UCSD-AML1 (cell line): ENCODE data around the gene ITGAD.

Source experiments
- DNase-seq: peaks from one replicate; lab custom pipeline; 2025; ENCODE audit not compliant: unreplicated experiment; lab: John Stamatoyannopoulos, UW

The ITGAD gene

DNA sequence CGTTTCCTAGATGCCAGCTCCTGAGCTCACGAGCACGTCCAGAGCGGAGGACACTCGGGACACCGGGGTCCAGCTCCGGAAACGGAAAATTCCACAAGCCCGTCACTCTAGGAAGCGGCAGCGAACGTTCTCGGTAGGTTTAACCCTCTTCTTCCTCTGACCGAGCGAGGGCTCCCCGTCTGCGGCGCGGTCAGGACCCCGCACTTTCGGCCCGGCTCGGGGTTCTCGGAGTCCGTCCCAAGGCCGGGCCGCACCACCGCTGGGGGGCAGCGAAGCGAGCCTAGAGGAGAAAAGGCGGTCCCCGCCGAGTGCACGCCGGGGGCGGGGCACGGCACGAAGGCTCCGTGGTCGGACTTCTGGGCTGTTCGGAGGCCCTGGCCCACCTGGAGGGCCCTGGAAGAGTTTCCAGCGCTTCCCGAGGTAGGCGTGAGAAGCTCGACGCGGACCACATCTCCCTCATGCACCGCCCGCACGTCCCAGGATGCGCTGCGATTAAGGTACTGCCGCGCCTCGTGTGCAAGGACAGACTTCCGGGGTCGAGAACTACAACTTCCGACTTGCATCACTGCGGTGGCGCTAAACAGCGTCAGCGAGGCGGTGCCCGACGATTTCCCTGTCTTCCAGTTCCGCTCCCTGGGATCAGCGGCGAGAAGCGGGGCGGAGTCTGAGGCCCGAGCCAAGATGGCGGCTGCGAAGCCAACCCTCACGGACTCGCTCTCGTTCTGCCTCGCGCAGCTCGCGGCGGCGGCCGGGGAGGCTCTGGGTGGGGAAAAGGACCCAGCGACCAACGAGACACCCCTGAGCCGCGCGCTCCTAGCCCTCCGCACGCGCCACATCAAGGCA, 65.9 kb downstream of the ITGAD start, which contains the start of gene ARMC5:
TSS of gene ARMC5 (plus strand) at position 658 of the 843 bp plus-strand sequence. CDS start at position 682, 24 bp downstream.
- DNase-seq, result peak; percentile 96

DNA sequence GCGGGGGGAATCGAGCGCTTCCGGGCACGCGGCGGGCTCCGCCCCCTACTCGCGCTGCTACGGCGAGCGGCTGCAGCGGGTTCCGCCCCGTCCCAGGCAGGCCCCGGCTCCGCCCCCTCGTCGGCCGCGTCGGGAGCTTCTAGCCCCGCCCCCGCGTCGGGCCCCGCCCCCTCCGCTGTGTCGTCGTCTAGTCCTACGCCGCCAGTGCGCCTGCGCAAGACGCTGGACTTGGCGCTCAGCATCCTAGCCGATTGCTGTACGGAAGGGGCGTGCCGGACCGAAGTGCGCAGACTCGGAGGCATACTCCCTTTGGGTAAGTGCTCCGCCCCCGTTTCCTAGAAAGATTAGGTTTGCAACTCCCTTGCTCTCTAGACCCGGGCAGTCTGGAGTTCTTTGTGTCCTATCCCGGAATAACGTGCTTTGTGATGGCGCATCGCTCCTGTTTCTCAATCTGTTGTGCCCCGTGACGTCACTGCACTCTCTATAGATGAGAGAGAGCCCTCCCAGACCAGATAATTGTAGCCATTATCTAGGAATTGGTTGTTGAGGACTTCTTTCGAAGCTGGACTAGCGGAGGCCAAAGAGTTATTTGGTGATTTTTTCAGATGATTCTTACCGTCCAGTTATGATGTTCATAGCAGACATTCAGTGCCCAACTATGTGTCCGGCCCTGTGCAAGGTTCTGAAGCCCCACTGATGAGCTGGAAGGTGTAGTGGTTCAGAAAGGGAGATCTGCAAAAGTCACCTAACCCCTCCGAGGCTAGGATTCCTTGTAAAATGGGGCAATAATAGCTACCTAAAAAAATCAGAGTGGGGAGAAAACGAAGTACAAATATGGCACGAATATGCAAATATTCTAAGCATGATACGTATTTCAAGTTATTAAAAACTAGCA, 66.8 kb downstream of the ITGAD start:
- DNase-seq, result peak; percentile 100

DNA sequence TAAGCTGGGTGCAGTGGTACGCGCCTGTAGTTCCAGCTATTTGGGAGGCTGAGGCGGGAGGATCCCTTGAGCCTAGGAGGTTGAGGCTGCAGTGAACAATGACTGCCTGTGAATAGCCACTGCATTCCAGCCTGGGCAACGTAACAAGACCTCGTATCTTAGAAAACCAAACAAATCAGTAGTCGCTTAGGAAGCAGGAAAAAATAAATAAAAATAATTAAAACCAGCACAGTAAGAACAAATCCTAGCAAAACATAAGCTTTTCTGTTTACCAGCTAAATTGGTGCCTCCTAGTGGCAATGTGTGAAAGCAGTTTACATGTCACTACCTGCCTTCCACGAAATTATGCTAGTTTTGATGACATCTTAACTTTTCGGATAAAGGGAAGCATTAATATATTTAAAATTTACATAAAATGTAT, 67.5 kb downstream of the ITGAD start:
- DNase-seq, result no peak

DNA sequence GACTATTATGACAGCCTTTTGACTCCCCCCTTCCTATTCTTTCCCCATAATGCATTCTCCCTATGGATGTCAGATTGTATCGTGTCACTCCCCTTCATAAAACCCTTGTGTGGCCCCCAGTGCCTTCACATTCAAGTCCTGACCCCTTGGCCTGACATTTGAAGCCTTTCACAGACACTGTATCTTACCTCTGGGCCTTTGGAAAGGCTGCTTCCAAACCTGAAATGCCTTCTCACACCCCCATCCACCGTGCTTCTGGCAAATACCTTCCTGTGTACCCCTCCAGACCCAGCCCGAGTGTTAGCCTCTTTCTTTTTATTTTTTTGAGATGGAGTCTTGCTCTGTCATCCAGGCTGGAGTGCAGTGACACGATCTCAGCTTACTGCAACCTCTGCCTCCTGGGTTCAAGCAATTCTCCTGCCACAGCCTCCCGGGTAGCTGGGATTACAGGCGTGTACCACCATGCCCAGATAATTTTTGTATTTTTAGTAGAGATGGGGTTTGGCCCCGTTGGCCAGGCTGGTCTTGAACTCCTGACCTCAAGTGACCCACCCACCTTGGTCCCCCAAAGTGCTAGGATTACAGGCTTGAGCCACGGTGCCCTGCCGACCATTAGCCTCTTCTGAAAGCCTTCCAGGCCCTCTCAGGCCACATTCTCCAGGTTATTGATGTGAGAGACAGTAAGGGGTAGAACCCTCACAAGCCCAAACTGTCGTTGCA, 68.2 kb downstream of the ITGAD start:
- no peak for DNase-seq

DNA sequence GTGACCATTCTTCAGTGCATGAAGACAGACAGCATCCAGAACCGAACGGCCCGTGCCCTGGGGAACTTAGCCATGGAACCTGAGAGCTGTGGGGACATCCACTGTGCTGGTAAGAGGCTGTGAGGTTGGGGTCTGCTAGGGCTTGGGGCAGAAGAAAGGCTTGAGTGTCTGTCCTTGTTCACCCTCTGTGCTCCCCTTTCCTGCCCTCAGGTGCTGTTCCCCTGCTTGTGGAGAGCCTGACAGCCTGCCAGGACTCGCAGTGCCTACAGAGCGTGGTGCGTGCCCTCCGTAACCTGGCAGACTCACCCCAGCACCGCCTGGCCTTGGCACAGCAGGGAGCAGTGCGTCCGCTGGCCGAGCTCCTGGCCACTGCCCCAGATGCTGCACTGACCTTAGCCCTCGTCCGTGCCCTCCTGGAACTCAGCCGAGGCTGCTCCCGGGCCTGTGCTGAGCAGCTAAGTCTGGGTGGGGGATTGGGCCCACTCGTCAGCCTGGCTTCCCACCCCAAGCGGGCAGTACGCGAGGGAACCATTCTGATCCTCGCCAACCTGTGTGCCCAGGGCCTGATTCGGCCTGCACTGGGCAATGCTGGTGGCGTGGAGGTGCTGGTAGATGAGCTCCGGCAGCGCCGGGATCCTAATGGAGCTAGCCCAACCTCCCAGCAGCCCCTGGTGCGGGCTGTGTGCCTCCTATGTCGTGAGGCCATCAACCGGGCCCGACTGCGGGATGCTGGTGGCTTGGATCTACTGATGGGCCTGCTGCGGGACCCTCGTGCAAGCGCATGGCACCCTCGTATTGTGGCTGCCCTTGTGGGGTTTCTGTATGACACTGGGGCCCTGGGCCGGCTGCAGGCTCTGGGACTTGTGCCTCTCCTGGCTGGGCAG, 69.0 kb downstream of the ITGAD start:
- no peak for DNase-seq

DNA sequence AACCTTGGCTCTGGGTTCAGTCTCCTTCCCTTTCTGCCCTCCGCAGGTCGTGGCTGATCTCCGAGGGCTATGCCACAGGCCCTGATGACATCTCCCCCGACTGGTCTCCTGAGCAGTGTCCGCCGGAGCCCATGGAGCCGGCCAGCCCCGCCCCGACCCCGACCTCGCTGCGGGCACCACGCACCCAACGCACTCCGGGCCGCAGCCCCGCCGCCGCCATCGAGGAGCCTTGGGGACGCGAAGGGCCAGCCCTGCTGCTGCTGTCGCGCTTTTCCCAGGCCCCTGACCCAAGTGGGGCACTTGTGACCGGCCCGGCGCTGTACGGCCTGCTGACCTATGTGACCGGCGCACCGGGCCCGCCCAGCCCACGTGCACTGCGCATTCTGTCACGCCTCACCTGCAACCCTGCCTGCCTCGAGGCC, 71.2 kb downstream of the ITGAD start:
- DNase-seq, result no peak

DNA sequence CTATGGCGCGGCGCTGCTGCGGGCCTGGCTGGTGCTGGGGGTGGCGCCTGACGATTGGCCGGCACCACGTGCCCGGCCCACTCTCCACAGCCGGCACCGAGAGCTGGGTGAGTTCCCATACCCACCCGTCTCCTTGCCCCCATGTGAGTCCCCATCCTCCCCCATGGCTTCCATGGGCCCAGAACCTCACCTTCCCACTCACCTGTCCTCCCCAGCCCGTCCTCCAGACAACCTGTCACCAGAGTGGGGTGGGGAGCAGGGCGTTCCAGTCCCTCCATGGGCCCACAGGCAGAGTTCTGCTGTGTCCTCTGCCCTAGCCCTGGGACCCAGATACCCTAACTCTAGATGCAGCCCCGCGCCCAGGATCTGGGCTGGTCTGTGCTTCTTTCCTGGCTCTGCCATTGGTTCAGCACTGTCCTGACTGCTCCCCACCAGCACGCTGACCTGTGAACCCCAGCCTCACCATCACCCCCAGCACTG, 71.7 kb downstream of the ITGAD start:
- no peak for DNase-seq

DNA sequence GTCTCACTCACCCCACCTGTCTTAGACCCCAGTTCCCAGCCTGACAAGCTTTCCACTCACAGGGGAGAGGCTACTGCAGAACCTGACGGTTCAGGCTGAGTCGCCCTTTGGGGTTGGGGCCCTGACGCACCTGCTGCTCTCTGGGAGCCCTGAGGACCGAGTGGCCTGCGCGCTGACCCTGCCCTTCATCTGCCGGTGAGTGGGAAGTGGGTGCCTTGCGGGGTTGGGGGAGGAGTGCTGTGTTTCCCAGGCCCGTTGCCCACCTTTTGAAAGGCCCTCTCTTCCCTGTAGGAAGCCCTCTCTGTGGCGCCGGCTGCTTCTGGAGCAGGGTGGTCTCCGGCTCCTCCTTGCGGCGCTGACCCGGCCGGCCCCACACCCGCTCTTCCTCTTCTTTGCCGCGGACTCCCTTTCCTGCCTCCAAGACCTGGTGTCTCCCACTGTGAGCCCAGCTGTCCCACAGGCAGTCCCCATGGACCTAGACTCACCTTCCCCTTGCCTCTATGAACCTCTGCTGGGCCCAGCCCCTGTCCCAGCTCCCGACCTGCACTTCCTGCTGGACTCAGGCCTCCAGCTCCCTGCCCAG, 72.7 kb downstream of the ITGAD start:
- no peak for DNase-seq

DNA sequence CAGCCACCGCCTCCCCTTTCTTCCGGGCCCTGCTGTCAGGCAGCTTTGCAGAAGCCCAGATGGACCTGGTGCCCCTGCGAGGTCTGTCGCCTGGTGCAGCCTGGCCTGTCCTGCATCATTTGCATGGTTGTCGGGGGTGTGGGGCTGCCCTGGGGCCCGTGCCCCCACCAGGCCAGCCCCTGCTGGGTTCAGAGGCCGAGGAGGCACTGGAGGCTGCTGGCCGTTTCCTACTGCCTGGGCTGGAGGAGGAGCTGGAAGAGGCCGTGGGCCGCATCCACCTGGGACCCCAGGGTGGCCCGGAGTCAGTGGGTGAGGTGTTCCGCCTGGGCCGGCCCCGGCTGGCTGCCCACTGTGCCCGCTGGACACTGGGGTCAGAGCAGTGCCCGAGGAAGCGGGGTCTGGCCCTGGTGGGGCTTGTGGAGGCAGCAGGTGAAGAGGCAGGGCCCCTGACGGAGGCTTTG, 73.3 kb downstream of the ITGAD start:
- no peak for DNase-seq

DNA sequence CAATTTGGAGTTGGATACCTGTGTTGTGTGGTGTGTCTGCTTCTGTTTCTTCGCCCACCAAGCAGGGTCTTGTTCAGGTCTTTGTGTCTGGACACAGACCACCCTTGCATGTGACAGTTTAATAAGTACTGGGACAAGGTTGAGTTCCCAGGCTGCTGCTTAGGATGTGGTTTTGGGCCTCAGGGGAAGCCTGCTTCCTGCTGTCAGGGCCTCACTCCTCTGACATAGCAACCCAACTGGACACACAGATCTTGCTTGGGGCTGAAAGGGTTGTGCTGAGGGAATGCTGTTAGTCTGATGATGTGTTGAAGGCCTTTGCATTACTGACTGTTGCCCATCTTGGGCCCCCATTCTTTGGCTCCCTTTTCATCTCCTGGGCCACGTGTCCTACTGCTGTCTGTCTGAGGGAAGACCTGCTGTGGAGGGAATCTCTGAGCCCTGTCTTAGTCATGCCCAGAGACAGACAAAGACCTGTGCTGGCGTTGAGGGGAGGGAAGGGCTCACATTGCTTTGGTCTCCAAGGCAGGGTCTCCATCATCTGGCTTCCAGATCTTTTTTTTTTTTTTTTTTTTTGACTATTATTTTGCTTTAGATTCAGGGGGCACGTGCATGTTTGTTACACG, 74.1 kb downstream of the ITGAD start:
- DNase-seq, result peak; percentile 76

DNA sequence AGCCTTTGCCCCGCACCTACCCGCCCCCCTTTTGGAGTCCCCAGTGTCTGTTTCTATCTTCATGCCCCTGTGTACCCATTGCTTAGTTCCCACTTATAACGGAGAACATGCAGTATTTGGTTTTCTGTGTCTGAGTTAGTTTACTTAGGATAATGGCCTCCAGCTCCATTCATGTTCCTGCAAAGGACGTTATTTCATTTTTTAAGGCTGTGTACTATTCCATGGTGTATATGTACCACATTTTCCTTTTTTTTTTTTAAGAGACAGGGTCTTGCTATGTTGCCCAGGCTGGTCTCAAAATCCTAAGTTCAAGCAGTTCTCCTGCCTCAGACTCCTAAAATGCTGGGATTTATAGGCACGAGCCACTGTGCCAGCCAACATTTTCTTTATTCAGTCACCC, 74.7 kb downstream of the ITGAD start:
- no peak for DNase-seq

DNA sequence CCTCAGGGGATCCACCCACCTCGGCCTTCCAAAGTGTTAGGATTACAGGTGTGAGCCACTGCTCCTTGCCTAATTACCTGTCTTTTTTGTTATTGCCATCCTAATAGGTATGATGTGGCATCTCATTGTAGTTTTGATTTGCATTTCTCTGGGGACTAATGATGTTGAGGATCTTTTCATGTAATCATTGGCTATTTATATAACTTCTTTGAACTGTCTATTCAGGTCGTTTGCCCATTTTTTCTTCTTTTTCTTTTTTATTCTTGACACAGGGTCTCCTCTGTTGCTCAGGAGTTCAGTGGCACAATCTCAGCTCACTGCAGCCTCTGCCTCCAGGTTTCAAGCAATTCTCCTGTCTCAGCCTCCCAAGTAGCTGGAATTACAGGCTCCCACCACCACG, 77.5 kb downstream of the ITGAD start:
- no peak for DNase-seq

DNA sequence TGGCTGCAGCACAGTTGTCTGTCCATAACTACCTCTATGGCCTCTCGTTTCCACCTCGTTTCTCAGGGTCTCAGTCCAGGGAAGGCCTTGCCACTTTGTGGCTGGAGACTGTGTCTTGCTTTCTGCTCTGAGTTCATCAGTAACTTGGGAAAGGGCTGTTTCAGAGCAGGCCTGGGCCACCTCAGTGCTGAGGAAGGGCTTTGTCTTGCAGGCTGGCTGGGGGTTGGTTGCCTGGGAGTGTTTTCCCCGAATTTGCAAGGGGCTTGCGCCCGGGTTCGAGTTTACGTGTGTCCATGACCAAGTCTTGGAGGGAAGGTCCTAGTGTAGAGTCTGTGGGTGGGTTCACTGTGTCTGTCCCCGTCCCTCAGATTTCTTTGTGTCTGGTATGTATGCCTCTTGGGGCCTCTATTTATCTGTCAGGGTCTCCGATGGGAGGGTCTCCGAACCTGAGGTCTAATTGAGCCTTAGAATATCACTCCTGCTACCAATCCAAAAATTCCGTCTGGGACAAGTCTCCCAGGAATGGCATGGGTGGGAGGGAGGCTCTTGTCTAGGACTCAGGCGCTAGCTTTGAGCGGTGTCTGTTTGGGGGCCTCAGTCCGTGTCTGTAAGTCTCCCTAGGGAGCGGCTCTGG, 78.2 kb downstream of the ITGAD start:
- DNase-seq, result no peak

DNA sequence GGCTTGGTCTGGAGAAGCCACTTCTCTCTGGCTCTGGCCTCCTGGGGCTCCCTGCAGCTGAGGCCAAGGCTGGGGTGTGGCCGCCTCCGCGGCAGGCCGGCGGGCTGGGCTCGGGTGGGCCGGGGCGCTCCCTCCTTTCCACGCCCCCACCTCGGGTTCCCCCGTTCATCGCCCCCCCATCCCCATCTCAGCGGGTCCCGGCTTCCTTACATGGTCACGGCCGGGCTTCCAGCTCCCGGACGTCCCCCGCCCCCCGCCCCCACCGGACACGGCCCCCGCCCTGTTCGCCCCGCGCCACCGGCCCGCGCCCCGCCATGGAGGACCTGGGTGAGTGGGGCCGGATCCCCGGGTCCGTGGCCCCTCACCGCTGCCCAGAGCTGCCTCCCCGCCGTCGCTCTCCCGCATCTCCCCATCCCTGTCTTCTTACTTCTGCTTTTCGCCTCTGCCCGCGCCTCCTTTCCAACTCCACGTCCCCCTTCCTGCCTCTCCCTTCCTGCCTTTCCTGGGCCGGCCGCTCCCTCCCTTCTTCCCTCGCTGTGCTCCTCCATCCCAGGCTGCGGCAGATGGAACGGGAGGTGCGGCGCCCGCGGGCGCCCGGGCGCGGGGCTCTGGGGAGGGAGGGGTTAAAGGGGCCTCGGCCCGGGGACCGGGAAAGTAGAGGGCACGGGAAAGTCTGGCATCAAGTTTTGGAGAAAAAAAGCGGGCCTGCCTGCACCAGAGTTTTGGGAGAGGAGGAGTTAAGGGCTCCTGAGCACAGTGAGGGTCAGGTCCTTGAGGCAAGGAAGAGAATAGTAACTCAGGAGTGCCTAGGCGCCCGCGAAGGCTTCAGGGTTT, 79.0 kb downstream of the ITGAD start, which contains the start of gene TGFB1I1:
TSS of gene TGFB1I1 (plus strand) at position 278 of the 834 bp plus-strand sequence. CDS start at position 315, 37 bp downstream.
- DNase-seq, result no peak

DNA sequence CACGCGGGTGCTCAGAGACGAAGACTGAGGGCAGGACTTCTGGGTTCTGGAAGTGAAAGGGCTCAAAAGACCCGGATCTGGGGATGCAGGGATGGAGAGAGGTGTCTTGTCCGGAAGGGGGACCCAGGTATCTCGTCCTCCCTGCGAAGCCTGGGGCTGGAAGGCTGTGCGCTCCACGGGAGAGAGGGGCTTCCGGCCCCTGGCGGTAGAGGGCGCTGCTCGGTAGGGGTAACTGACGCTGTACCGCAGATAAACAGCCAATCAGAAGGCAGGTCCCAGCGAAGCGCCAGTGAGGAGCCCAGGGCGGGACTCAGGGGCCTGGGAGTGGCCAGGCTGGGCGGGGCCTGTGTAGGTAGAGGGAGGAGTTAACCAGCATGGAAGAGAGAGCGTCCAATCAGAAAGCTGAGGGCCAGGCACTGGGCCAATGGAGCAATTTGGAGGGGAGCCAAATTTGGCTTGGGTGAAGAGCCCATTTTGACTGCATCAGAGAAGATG, 79.6 kb downstream of the ITGAD start:
- DNase-seq, result no peak

DNA sequence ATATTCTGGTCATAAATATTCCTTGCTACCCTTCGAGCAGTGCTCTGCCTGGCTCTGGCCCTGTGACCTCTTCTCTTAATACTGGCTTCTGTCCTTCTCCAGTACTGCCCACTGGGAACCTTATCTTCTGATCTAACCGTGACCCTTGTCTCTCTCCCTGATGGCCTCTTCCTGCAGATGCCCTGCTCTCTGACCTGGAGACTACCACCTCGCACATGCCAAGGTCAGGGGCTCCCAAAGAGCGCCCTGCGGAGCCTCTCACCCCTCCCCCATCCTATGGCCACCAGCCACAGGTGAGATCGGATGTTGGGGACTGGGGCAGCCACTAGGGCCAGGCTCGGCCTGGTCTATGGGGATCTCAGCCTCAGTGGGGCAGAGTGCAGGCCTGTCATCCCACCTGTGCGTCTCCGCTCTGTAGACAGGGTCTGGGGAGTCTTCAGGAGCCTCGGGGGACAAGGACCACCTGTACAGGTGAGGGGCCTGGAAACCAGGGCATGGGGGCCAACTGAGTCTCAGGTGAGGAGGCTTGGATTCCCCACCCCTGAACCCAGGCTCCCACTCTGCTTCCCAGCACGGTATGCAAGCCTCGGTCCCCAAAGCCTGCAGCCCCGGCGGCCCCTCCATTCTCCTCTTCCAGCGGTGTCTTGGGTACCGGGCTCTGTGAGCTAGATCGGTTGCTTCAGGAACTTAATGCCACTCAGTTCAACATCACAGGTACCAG, 80.3 kb downstream of the ITGAD start:
- no peak for DNase-seq

DNA sequence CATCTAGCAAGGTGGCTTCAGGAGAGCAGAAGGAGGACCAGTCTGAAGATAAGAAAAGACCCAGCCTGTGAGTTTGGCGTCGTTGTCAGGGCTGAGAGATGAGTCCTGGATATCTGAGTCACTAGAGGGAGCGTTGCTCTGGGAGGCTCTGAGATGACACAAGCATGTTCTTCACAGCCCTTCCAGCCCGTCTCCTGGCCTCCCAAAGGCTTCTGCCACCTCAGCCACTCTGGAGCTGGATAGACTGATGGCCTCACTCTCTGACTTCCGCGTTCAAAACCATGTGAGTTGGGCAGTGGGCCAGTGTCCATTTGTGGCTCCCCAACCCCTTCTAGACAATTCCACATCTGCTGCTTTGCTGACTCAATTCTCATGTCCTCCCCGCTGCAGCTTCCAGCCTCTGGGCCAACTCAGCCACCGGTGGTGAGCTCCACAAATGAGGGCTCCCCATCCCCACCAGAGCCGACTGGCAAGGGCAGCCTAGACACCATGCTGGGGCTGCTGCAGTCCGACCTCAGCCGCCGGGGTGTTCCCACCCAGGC, 81.1 kb downstream of the ITGAD start:
- no peak for DNase-seq
